ENCODE results near the gene SLC2A14. TPM values are rescaled to one million over a fixed set of nuclear protein-coding genes. Genes with fewer than 3 reads are reported as not detected.
"Not testable (repeated sequence)": the region's sequence is repeated elsewhere in the genome, so short reads cannot be mapped to it uniquely, and the experiment has no call there.

The SLC2A14 gene
- total and polyA plus RNA-seq, 2 experiments from 2014 or later = not detected

- no peaks in the 10 kb centered on the region for H3F3A ChIP-seq (ENCODE audit: insufficient read depth)
- H3K9me2 ChIP-seq (ENCODE audit: insufficient read depth) = no peaks in the 10 kb centered on the region
- H3K36me3 ChIP-seq (ENCODE audit: low read depth) = no peaks in the 10 kb centered on the region
- H2AFZ ChIP-seq = peak overlapping the region; percentile 27; the same call in 1 of the 2 replicates
- no peaks in the 10 kb centered on the region for H3K27me3 ChIP-seq (replicated peaks; ENCODE audit: insufficient read depth)
- no peak for TF ChIP-seq EZH2phosphoT487 (IDR thresholded peaks at IDR 0.05; ENCODE audit: insufficient read depth, low read depth)
- no peak overlapping the region for H3K4me3 ChIP-seq
- DNase-seq = peak; percentile 82
- no peaks in the 10 kb centered on the region for H3K79me2 ChIP-seq (ENCODE audit: insufficient read depth)
- WGBS, 2 experiments (ENCODE audit: low coverage in 1 of 2, low lambda C conversion rate in 2 of 2, missing lambda C conversion rate in 2 of 2) = 55 to 60% methylated on average over 6 of the region's 6 CpGs
- no peaks in the 10 kb centered on the region for H3K4me1 ChIP-seq (ENCODE audit: insufficient read depth)
- H3K9ac ChIP-seq = no peak overlapping the region
- no peaks in the 10 kb centered on the region for H3K9me3 ChIP-seq (ENCODE audit: low read depth)
- H3K27ac ChIP-seq = no peak overlapping the region
- H3K4me2 ChIP-seq (ENCODE audit: unreplicated experiment) = peak overlapping the region; percentile 7
- in situ Hi-C loops (cut with MboI) = no loop called here
- H4K20me1 ChIP-seq (ENCODE audit: insufficient read depth) = no peaks in the 10 kb centered on the region
Observed at GRCh38 chr12:7832059-7832696, 40.5 kb downstream of the SLC2A14 start.

- H3F3A ChIP-seq (ENCODE audit: insufficient read depth); H3K9ac ChIP-seq; in situ Hi-C loops (cut with MboI); H3K27me3 ChIP-seq (replicated peaks; ENCODE audit: insufficient read depth); H4K20me1 ChIP-seq (ENCODE audit: insufficient read depth); H3K27ac ChIP-seq; H2AFZ ChIP-seq; H3K4me3 ChIP-seq; H3K9me2 ChIP-seq (ENCODE audit: insufficient read depth); H3K9me3 ChIP-seq (ENCODE audit: low read depth); H3K36me3 ChIP-seq (ENCODE audit: low read depth); H3K79me2 ChIP-seq (ENCODE audit: insufficient read depth); DNase-seq; H3K4me1 ChIP-seq (ENCODE audit: insufficient read depth); H3K4me2 ChIP-seq (ENCODE audit: unreplicated experiment): not testable (repeated sequence)
- WGBS, 2 experiments (ENCODE audit: low coverage in 1 of 2, low lambda C conversion rate in 2 of 2, missing lambda C conversion rate in 2 of 2) = 83 to 89% methylated on average over 4 of the region's 4 CpGs
Observed at GRCh38 chr12:7829737-7830136, 43.0 kb downstream of the SLC2A14 start.

GRCh38 chr12:7825754-7826153, 47.0 kb downstream of the SLC2A14 start:
- H2AFZ ChIP-seq; H3K27ac ChIP-seq; H3K4me2 ChIP-seq (ENCODE audit: unreplicated experiment); H3K9ac ChIP-seq; H4K20me1 ChIP-seq (ENCODE audit: insufficient read depth); in situ Hi-C loops (cut with MboI); H3F3A ChIP-seq (ENCODE audit: insufficient read depth); H3K9me3 ChIP-seq (ENCODE audit: low read depth); H3K9me2 ChIP-seq (ENCODE audit: insufficient read depth); H3K36me3 ChIP-seq (ENCODE audit: low read depth); H3K4me1 ChIP-seq (ENCODE audit: insufficient read depth); H3K79me2 ChIP-seq (ENCODE audit: insufficient read depth); H3K4me3 ChIP-seq; DNase-seq; H3K27me3 ChIP-seq (replicated peaks; ENCODE audit: insufficient read depth): not testable (repeated sequence)
- WGBS, 2 experiments (ENCODE audit: low coverage in 1 of 2, low lambda C conversion rate in 2 of 2, missing lambda C conversion rate in 2 of 2) = 0 to 35% methylated on average over 2 to 4 of the region's 4 CpGs

- no peaks in the 10 kb centered on the region for H3K9me2 ChIP-seq (ENCODE audit: insufficient read depth)
- 0 to 1% methylated on average over 2 of the region's 2 CpGs for WGBS, 2 experiments (ENCODE audit: low coverage in 1 of 2, low lambda C conversion rate in 2 of 2, missing lambda C conversion rate in 2 of 2)
- TF ChIP-seq EZH2 (IDR thresholded peaks at IDR 0.05; ENCODE audit: insufficient read depth, poor library complexity, severe bottlenecking) (no peak), EZH2phosphoT487 (IDR thresholded peaks at IDR 0.05; ENCODE audit: insufficient read depth, low read depth) (no peak)
- DNase-seq = peak; percentile 74
- no peak overlapping the region for H3K4me3 ChIP-seq
- no peaks in the 10 kb centered on the region for H3K36me3 ChIP-seq (ENCODE audit: low read depth)
- in situ Hi-C loops (cut with MboI) = no loop called here
- H3K4me1 ChIP-seq (ENCODE audit: insufficient read depth) = peaks cover 16% of the 10 kb centered on the region; the same call in 1 of the 2 replicates
- no peaks in the 10 kb centered on the region for H3K9me3 ChIP-seq (ENCODE audit: low read depth)
- H2AFZ ChIP-seq = no peak overlapping the region
- no peak overlapping the region for H3K27ac ChIP-seq
- H3K9ac ChIP-seq = no peak overlapping the region
- no peaks in the 10 kb centered on the region for H3K27me3 ChIP-seq (replicated peaks; ENCODE audit: insufficient read depth)
- no peaks in the 10 kb centered on the region for H3K79me2 ChIP-seq (ENCODE audit: insufficient read depth)
- no peaks in the 10 kb centered on the region for H3F3A ChIP-seq (ENCODE audit: insufficient read depth)
- no peak overlapping the region for H3K4me2 ChIP-seq (ENCODE audit: unreplicated experiment)
- no peaks in the 10 kb centered on the region for H4K20me1 ChIP-seq (ENCODE audit: insufficient read depth)
Observed at GRCh38 chr12:7806863-7807487, 65.7 kb downstream of the SLC2A14 start.

- H3K9me2 ChIP-seq (ENCODE audit: insufficient read depth); H3F3A ChIP-seq (ENCODE audit: insufficient read depth); H3K27ac ChIP-seq; H4K20me1 ChIP-seq (ENCODE audit: insufficient read depth); H3K27me3 ChIP-seq (replicated peaks; ENCODE audit: insufficient read depth); H3K4me2 ChIP-seq (ENCODE audit: unreplicated experiment); H3K4me3 ChIP-seq; in situ Hi-C loops (cut with MboI); DNase-seq; H3K9ac ChIP-seq; H3K79me2 ChIP-seq (ENCODE audit: insufficient read depth); H2AFZ ChIP-seq; H3K36me3 ChIP-seq (ENCODE audit: low read depth); H3K9me3 ChIP-seq (ENCODE audit: low read depth): not testable (repeated sequence)
- peaks cover 16% of the 10 kb centered on the region; the same call in 1 of the 2 replicates for H3K4me1 ChIP-seq (ENCODE audit: insufficient read depth)
- 44 to 45% methylated on average over 6 of the region's 6 CpGs for WGBS, 2 experiments (ENCODE audit: low coverage in 1 of 2, low lambda C conversion rate in 2 of 2, missing lambda C conversion rate in 2 of 2)
Observed at GRCh38 chr12:7806319-7806718, 66.4 kb downstream of the SLC2A14 start.

Measured in GM23248 (cell line).